LNCaP clone FGC (cell line): ENCODE results near the gene PACRG.

Source experiments
- DNase-seq: peaks from one replicate; pipeline ENCODE4 v3.0.0-alpha.2; 2011; ENCODE audit warnings: low read depth
- H3K4me3 ChIP-seq: 2 replicates; pipeline ENCODE4 v1.5.1; 2011; ENCODE audit warnings: mild to moderate bottlenecking, low read depth, low read length, control low read depth
- TF ChIP-seq, protein P1 (sequence below): IDR thresholded peaks from 2 replicates; pipeline ENCODE4 v1.5.1; 2012; ENCODE audit warnings: mild to moderate bottlenecking; ENCODE audit not compliant: control insufficient read depth, insufficient read depth; ENCODE audit errors: extremely low read depth

The PACRG gene

DNA sequence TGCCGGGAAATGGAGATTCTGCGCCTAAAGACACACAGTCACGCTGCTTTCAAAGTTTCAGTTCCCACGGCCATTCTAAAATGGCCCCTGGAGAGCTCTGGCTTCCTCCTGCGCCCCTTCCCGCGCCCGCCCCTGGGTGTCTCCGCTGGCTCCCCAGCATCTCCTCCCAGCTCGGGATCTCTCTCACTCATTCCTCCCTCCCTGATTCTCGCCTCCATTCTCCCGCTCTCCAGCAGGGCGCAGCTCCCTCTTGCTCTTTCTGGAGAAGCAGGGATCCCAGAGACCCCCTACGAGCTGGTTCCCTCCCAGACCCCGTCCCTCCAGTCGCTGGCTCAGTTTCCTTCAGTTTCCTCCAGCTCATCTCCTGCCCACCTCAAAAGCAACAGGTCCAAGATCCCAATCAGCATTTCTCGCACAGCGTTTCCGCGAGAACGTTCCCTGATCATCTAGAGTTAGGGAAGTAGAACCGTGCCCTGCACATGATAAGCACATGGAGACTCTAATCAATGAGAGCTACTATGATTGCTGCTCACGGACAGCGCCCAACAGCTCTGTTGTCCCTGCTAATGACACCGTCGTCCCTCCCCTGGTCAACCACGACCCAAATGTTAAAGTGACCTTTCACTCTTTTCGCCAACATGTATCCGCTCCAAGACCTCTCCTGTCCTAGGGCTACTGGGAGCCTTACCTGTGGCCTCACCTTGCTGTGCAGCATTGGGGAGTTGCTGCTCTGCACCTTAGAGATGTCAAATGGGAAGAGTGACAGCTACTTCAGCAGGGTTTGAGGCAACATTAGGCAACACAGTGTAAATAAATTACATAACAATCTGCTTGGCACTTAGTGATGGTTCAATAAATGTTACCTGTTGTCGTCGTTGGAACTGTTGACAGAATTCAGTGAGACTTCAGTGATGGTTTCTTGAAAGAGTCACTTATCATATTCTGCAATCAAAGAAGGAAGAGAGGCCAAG is 468.2 kb downstream of the PACRG start:
- no peak for DNase-seq
- TF ChIP-seq, protein P1, sequence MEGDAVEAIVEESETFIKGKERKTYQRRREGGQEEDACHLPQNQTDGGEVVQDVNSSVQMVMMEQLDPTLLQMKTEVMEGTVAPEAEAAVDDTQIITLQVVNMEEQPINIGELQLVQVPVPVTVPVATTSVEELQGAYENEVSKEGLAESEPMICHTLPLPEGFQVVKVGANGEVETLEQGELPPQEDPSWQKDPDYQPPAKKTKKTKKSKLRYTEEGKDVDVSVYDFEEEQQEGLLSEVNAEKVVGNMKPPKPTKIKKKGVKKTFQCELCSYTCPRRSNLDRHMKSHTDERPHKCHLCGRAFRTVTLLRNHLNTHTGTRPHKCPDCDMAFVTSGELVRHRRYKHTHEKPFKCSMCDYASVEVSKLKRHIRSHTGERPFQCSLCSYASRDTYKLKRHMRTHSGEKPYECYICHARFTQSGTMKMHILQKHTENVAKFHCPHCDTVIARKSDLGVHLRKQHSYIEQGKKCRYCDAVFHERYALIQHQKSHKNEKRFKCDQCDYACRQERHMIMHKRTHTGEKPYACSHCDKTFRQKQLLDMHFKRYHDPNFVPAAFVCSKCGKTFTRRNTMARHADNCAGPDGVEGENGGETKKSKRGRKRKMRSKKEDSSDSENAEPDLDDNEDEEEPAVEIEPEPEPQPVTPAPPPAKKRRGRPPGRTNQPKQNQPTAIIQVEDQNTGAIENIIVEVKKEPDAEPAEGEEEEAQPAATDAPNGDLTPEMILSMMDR, result no peak

DNA sequence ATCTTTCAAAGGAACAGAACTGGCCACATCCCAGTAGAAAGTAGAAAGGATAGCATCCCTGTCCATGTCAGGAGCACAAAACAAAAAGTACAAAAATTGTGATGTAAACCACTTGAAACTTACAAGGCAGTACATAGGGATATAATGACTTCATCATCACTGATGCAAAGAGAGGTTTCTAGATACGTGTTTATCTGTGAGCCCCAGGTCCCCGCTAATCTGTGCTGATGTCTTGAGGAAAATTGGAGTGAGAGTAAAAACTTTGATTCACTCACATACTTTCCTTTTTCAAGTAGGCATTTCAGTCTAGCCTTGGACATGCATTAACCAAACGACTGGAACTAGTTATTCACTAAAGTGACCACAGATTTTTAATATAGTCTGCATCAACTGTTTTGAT is 470.1 kb downstream of the PACRG start:
- no peak overlapping the region for H3K4me3 ChIP-seq
- TF ChIP-seq, protein P1, result no peak
- DNase-seq, result no peak

More for the DNA sequence above, 468.2 kb downstream of the PACRG start:
- no peak overlapping the region for H3K4me3 ChIP-seq

DNA sequence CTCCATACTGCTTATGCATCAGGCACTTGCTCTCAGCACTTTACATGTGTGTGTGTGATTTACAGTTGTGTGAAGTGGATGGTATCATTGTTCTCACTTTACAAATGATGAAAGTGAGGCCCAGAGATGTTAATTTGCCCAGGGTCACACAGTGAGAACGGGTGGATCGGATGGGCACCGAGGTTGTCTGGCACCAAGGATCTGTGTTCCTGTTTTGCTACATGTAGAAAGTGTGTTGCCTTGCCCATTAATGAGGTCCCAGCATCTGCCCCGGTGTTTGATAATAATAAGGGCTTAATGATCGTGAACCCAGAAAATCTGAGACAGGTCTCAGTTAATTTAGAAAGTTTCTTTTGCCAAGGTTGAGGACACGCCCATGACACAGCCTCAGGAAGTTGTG is 470.6 kb downstream of the PACRG start:
- DNase-seq, result no peak
- H3K4me3 ChIP-seq, result no peak overlapping the region
- TF ChIP-seq, protein P1, result no peak

DNA sequence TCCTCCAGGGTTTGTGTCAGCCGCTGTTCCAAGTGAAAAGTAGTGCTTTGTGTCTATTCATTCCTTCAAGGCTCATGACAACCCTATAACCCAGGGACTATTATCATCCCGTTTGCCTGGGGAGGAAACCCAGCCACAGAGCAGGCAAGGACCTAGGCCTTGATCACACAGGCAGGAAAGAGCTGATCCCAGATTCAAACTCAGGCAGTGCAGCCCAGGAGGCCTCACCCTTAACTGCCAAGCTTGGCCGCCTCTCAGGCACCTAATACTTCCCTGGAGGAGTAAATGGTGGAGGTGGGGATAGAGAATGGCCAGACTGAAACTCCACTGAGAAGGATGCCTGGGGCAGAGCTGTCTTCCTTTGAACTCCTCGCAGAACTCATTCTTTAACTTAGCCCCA is 471.6 kb downstream of the PACRG start:
- no peak for DNase-seq
- no peak overlapping the region for H3K4me3 ChIP-seq
- TF ChIP-seq, protein P1, result no peak

DNA sequence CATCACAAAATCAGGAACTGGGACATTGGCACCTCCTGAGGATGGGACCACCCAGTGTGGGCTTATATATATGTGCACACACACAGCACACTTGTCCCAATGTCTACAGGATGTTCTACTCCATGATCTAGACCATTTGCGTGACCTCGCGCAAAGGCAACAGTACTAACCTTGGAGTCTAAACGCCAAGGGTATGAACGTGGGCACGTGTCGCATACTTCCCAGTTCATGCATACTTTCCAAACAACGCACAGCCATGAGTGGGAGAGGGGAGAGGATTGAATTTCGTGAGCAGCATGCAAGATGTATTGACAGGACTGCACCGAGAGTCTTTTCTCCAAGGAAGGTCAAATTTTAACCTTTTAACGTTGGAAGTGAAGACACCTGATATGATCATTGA is 472.5 kb downstream of the PACRG start:
- no peak overlapping the region for H3K4me3 ChIP-seq
- DNase-seq, result no peak
- TF ChIP-seq, protein P1, result no peak

DNA sequence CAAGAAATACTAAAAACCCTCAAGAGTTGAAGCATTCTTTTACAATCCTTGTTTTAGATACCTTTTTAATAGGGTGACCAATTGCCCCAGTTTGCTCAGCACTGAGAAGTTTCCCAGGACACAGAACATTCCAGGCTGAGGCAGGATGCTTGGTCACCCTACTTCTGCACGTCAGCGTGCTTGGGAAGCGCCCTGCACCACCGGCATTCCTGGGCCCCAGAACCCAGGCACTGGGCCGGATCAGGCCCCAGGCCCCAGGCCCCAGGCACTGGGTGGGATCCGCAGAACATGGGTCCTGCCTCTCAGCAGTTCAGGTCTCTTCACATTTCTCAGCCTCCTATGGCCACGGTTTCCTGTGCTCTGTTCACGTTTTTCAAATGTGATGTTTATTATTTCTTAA is 472.9 kb downstream of the PACRG start:
- DNase-seq, result no peak
- H3K4me3 ChIP-seq, result no peak overlapping the region
- TF ChIP-seq, protein P1, result no peak

DNA sequence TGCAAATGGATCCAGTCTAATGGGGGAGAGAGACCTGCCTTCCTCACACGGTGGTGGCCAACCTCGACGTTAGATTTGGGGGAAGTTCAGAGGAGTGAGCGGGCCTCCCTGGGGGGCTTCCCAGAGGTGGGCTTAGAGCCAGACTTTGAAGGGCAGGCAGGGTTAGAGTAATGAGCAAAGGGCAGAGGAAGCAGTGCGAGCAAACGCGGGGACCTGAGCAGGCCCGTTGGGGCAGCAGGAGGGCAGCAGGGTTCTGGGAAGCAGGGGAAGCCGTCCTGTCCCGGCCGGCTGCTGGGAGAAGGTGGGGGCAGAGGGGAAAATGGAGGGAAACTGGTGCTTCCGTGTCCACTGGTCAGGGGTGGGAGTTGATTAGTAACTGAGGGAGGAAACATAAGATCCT is 474.1 kb downstream of the PACRG start:
- TF ChIP-seq, protein P1, result no peak
- DNase-seq, result no peak
- no peak overlapping the region for H3K4me3 ChIP-seq
